KMS-11 (cell line): ENCODE data around the gene PDCD5.

Experiments used
- H2AFZ ChIP-seq: fragments of 200-600 bp; sonication (generic); 2 replicates; pipeline ENCODE4 v1.6.1; 2016; ENCODE audit warnings: antibody characterized with exemption, mixed run types, low read depth
- H3K27ac ChIP-seq: fragments of 200-600 bp; sonication (generic); 2 replicates; pipeline ENCODE4 v1.6.1; 2016; ENCODE audit warnings: mild to moderate bottlenecking, mixed run types
- H3K27me3 ChIP-seq: fragments of 200-600 bp; sonication (generic); 2 replicates; pipeline ENCODE4 v1.6.1; 2017; ENCODE audit warnings: mild to moderate bottlenecking, low read depth, mixed run types, moderate library complexity; ENCODE audit not compliant: insufficient read depth
- H3K36me3 ChIP-seq: fragments of 200-600 bp; sonication (generic); 2 replicates; pipeline ENCODE4 v1.6.1; 2017; ENCODE audit warnings: mild to moderate bottlenecking, mixed run types; ENCODE audit not compliant: insufficient read depth
- H3K4me1 ChIP-seq: fragments of 200-600 bp; sonication (generic); 2 replicates; pipeline ENCODE4 v1.6.1; 2016; ENCODE audit warnings: mild to moderate bottlenecking, low read depth, mixed run types; ENCODE audit not compliant: poor library complexity, severe bottlenecking
- H3K4me2 ChIP-seq: fragments of 200-600 bp; sonication (generic); 2 replicates; pipeline ENCODE4 v1.7.0; 2016; ENCODE audit warnings: mild to moderate bottlenecking, mixed run types
- H3K4me3 ChIP-seq: fragments of 200-600 bp; sonication (generic); IDR thresholded peaks from 2 replicates; pipeline ENCODE4 v1.6.1; 2017; ENCODE audit warnings: low read depth, low read length, mixed read lengths; ENCODE audit not compliant: insufficient read depth
- H3K79me2 ChIP-seq: fragments of 200-600 bp; sonication (generic); 2 replicates; pipeline ENCODE4 v1.6.1; 2016; ENCODE audit warnings: low read depth, mixed run types; ENCODE audit not compliant: insufficient read depth
- H3K9ac ChIP-seq: fragments of 200-600 bp; sonication (generic); 2 replicates; pipeline ENCODE4 v1.6.1; 2016; ENCODE audit warnings: mild to moderate bottlenecking, mixed run types
- H4K20me1 ChIP-seq: fragments of 200-600 bp; sonication (generic); 2 replicates; pipeline ENCODE4 v1.6.1; 2016; ENCODE audit warnings: mild to moderate bottlenecking, mixed run types; ENCODE audit not compliant: insufficient read depth
- CTCF ChIP-seq: fragments of 200-600 bp; sonication (generic); conservative IDR thresholded peaks from 2 replicates; pipeline ENCODE4 v1.6.1; 2017; ENCODE audit warnings: low read depth, mild to moderate bottlenecking, antibody characterized with exemption, low read length, moderate library complexity, mixed read lengths

PDCD5 gene

GRCh38 chr19:32615569-32615968 lies 34.6 kb downstream of the PDCD5 start:
- no peak for TF ChIP-seq CTCF
- Histone ChIP-seq H3K36me3 (peaks cover 32% of the 10 kb centered on the region; the same call in 1 of the 2 replicates), H3K9ac (no peak overlapping the region)

GRCh38 chr19:32619051-32619685 lies 38.2 kb downstream of the PDCD5 start:
- Histone ChIP-seq H2AFZ (no peak overlapping the region), H3K4me1 (no peaks in the 10 kb centered on the region), H3K79me2 (no peaks in the 10 kb centered on the region; the same call in 1 of the 2 replicates), H3K4me2 (no peak overlapping the region), H3K27ac (no peak overlapping the region), H3K36me3 (peaks cover 43% of the 10 kb centered on the region; the same call in 1 of the 2 replicates), H3K9ac (no peak overlapping the region), H4K20me1 (no peaks in the 10 kb centered on the region), H3K4me3 (no peak overlapping the region), H3K27me3 (no peaks in the 10 kb centered on the region)
- no peak for TF ChIP-seq CTCF

More at GRCh38 chr19:32615569-32615968, 34.6 kb downstream of the PDCD5 start:
- no peaks in the 10 kb centered on the region for H3K79me2 ChIP-seq
- no peaks in the 10 kb centered on the region for H3K4me1 ChIP-seq
- H3K4me2 ChIP-seq: no peak overlapping the region
- no peak overlapping the region for H3K4me3 ChIP-seq
- H3K27ac ChIP-seq: no peak overlapping the region
- no peaks in the 10 kb centered on the region for H3K27me3 ChIP-seq
- no peaks in the 10 kb centered on the region for H4K20me1 ChIP-seq
- no peak overlapping the region for H2AFZ ChIP-seq

GRCh38 chr19:32622002-32622401 lies 41.0 kb downstream of the PDCD5 start:
- no peaks in the 10 kb centered on the region; the same call in 1 of the 2 replicates for H3K79me2 ChIP-seq
- no peak overlapping the region for H2AFZ ChIP-seq
- H3K4me1 ChIP-seq: no peaks in the 10 kb centered on the region
- peaks cover 24% of the 10 kb centered on the region; the same call in 1 of the 2 replicates for H3K36me3 ChIP-seq
- H3K9ac ChIP-seq: no peak overlapping the region
- no peak overlapping the region for H3K4me2 ChIP-seq
- no peak for TF ChIP-seq CTCF
- H3K27me3 ChIP-seq: no peaks in the 10 kb centered on the region
- no peak overlapping the region for H3K4me3 ChIP-seq
- no peak overlapping the region for H3K27ac ChIP-seq
- no peaks in the 10 kb centered on the region for H4K20me1 ChIP-seq

- Histone ChIP-seq H3K4me3 (no peak overlapping the region), H3K79me2 (no peaks in the 10 kb centered on the region; the same call in 1 of the 2 replicates), H3K4me1 (no peaks in the 10 kb centered on the region), H3K36me3 (peaks cover 23% of the 10 kb centered on the region; the same call in 1 of the 2 replicates), H3K27me3 (no peaks in the 10 kb centered on the region), H4K20me1 (no peaks in the 10 kb centered on the region), H3K4me2 (no peak overlapping the region), H2AFZ (no peak overlapping the region), H3K9ac (no peak overlapping the region), H3K27ac (no peak overlapping the region)
- no peak for TF ChIP-seq CTCF
Observed at GRCh38 chr19:32624410-32624809, 43.4 kb downstream of the PDCD5 start.
